HepG2 (cell line): ENCODE measurements around the gene KAZN. TPM values are rescaled to one million over a fixed set of nuclear protein-coding genes. Genes with fewer than 3 reads are reported as not detected.

Experiments
- ATAC-seq: fragments of 200-7000 bp; cut with Tn5 transposase; 3 replicates; pipeline ENCODE4 v1.9.1; 2020; ENCODE audit warnings: mild to moderate bottlenecking, moderate library complexity
- BruUV-seq: library from RNA; stranded (reverse); fragments of 400-500 nt; replicated peaks from 2 replicates; lab custom pipeline; 2021; lab: Mats Ljungman, UMichigan
- CTCF ChIA-PET: fragments of 300-600 bp; formaldehyde crosslinking; extraction: SDS; loops from one replicate; lab custom pipeline; 2021; ENCODE audit warnings: low total read pairs, inconsistent platforms, low intra/inter-chr PET ratio; lab: Yijun Ruan, JAX
- POLR2A ChIA-PET: fragments of 350-600 bp; sonication (Branson Sonifier 250); formaldehyde crosslinking; loops from one replicate; lab custom pipeline; 2020; ENCODE audit warnings: antibody characterized with exemption, inconsistent platforms; lab: Yijun Ruan, JAX
- DNase-seq: peaks from one replicate; pipeline ENCODE4 v3.0.0-alpha.2; 2015; ENCODE audit warnings: low spot score
- FAIRE-seq: peaks from 3 replicates; lab custom pipeline; 2011; peaks lifted over from hg19 to GRCh38; lab: Jason Lieb, UNC
- H2AFZ ChIP-seq: one replicate; pipeline ENCODE4 v1.6.1; 2011; ENCODE audit warnings: low read length, inconsistent platforms
- H3K27ac ChIP-seq: fragments of 300-600 bp; 3 replicates; pipeline ENCODE4 v1.8.0; 2011; ENCODE audit warnings: mixed run types, mild to moderate bottlenecking, mixed read lengths, low read length, inconsistent platforms; ENCODE audit not compliant: insufficient read depth; ENCODE audit errors: extremely low read length
- H3K27me3 ChIP-seq, 2 experiments: fragments of 200-600 bp in 1 of 2; 2 replicates in 1 of 2; 3 replicates in 1 of 2; pipeline versions ENCODE4 v1.6.0 to v1.8.0; 2011; ENCODE audit warnings: low read length in 2 of 2, mild to moderate bottlenecking in 2 of 2, moderate library complexity in 2 of 2, inconsistent platforms in 1 of 2; ENCODE audit not compliant: insufficient read depth in 2 of 2, control insufficient read depth in 1 of 2
- H3K36me3 ChIP-seq, 2 experiments: fragments of 200-600 bp in 1 of 2; replicated peaks in 1 of 2; 2 replicates in 1 of 2; 3 replicates in 1 of 2; pipeline versions ENCODE4 v1.5.1 to v1.8.0; 2011; ENCODE audit warnings: low read length in 2 of 2, inconsistent platforms in 1 of 2; ENCODE audit not compliant: insufficient read depth in 2 of 2, control insufficient read depth in 1 of 2
- H3K4me1 ChIP-seq: 2 replicates; pipeline ENCODE4 v1.5.1; 2012; ENCODE audit warnings: low read length, inconsistent platforms; ENCODE audit not compliant: insufficient read depth
- H3K4me2 ChIP-seq: 2 replicates; pipeline ENCODE4 v1.6.0; 2011; ENCODE audit warnings: low read depth, low read length, inconsistent platforms
- H3K4me3 ChIP-seq, 3 experiments: fragments of 200-600 bp in 1 of 3; sonication (generic), shearing (Covaris generic) in 1 of 3; replicated peaks in 1 of 3; 2 replicates each; pipeline ENCODE4 v1.5.1; 2011 to 2016; ENCODE audit warnings: low read length in 3 of 3, inconsistent platforms in 2 of 3, low read depth in 2 of 3, mild to moderate bottlenecking in 2 of 3, control low read depth in 1 of 3, mixed read lengths in 1 of 3; ENCODE audit not compliant: insufficient read depth in 1 of 3
- H3K79me2 ChIP-seq: one replicate; pipeline ENCODE4 v1.6.1; 2011; ENCODE audit warnings: low read length, inconsistent platforms; ENCODE audit not compliant: insufficient read depth
- H3K9ac ChIP-seq: 2 replicates; pipeline ENCODE4 v1.6.0; 2011; ENCODE audit warnings: mild to moderate bottlenecking, low read depth, low read length, inconsistent platforms; ENCODE audit not compliant: insufficient read depth
- H3K9me3 ChIP-seq: 2 replicates; pipeline ENCODE4 v1.5.1; 2012; ENCODE audit warnings: mild to moderate bottlenecking, low read length
- H4K20me1 ChIP-seq: 2 replicates; pipeline ENCODE4 v1.6.0; 2011; ENCODE audit warnings: inconsistent platforms, mild to moderate bottlenecking, low read length, moderate library complexity; ENCODE audit not compliant: insufficient read depth
- AGO1 ChIP-seq: fragments of 200-400 bp; formaldehyde crosslinking; IDR thresholded peaks from 2 replicates; pipeline ENCODE4 v1.6.1; 2017; ENCODE audit warnings: mild to moderate bottlenecking, low read depth, low read length, moderate library complexity; ENCODE audit not compliant: poor library complexity, severe bottlenecking
- BCL3 ChIP-seq: sonication (generic); formaldehyde crosslinking; IDR thresholded peaks from 2 replicates; pipeline ENCODE4 v1.5.1; 2020; ENCODE audit warnings: mild to moderate bottlenecking, missing genetic modification reagents, moderate library complexity
- GLI4 ChIP-seq: sonication (generic); formaldehyde crosslinking; IDR thresholded peaks from 2 replicates; pipeline ENCODE4 v1.5.1; 2020; ENCODE audit warnings: missing genetic modification reagents, mild to moderate bottlenecking, moderate library complexity, borderline replicate concordance
- NFAT5 ChIP-seq: sonication (generic); formaldehyde crosslinking; IDR thresholded peaks from 2 replicates; pipeline ENCODE4 v1.4.0; 2020; ENCODE audit warnings: missing genetic modification reagents
- RBM22 ChIP-seq: fragments of 200-400 bp; formaldehyde crosslinking; optimal IDR thresholded peaks from 2 replicates; pipeline ENCODE3; 2017; ENCODE audit warnings: mild to moderate bottlenecking, low read length, moderate library complexity
- SRF ChIP-seq: IDR thresholded peaks from 2 replicates; pipeline ENCODE4 v1.6.1; 2011; ENCODE audit warnings: mild to moderate bottlenecking, low read depth, low read length, moderate library complexity
- TFAP4 ChIP-seq: sonication (generic); IDR thresholded peaks from 2 replicates; pipeline ENCODE4 v1.6.1; 2016; ENCODE audit warnings: low read depth, borderline replicate concordance
- ZFP1 ChIP-seq: IDR thresholded peaks from 2 replicates; pipeline ENCODE4 v1.6.1; 2016
- ZNF367 ChIP-seq: sonication (generic); formaldehyde crosslinking; IDR thresholded peaks from 2 replicates; pipeline ENCODE4 v1.4.0; 2020; ENCODE audit warnings: missing genetic modification reagents, borderline replicate concordance
- ZNF558 ChIP-seq: sonication (generic); formaldehyde crosslinking; IDR thresholded peaks from 2 replicates; pipeline ENCODE4 v1.9.0; 2022; ENCODE audit warnings: mild to moderate bottlenecking, missing genetic modification reagents, borderline replicate concordance
- ZNF598 ChIP-seq: sonication (generic); formaldehyde crosslinking; IDR thresholded peaks from 2 replicates; pipeline ENCODE4 v1.5.1; 2020; ENCODE audit warnings: mild to moderate bottlenecking, missing genetic modification reagents, borderline replicate concordance
- ZNF724P ChIP-seq: sonication (generic); formaldehyde crosslinking; IDR thresholded peaks from 2 replicates; pipeline ENCODE4 v1.8.0; 2022; ENCODE audit warnings: missing genetic modification reagents, borderline replicate concordance
- ZNF766 ChIP-seq: sonication (generic); formaldehyde crosslinking; IDR thresholded peaks from 2 replicates; pipeline ENCODE4 v1.5.0; 2020; ENCODE audit warnings: missing genetic modification reagents, borderline replicate concordance
- ZSCAN22 ChIP-seq: sonication (generic); formaldehyde crosslinking; IDR thresholded peaks from 2 replicates; pipeline ENCODE4 v1.4.0; 2020; ENCODE audit warnings: mild to moderate bottlenecking, missing genetic modification reagents
- WGBS: methylation state at CpG from one replicate; pipeline ENCODE4 v1.1.6; 2017; ENCODE audit warnings: low lambda C conversion rate; 5-methylcytosine and 5-hydroxymethylcytosine counted together
- in situ Hi-C: cut with HindIII; loops from 2 replicates; pipeline ENCODE4 v1.10.0; 2017; ENCODE audit warnings: low pct_unique_long_range_greater_than_20kb; ENCODE audit not compliant: extremely low pct_ligation_motif_present
- intact Hi-C: fragments of 100-400 bp; cut with micrococcal nuclease; formaldehyde crosslinking; loops from one replicate; pipeline ENCODE4 v1.10.0; 2022; ENCODE audit not compliant: unreplicated experiment
- polyA plus RNA-seq, 8 experiments: library from polyadenylated mRNA; depleted of rRNA in 3 of 8; stranded (reverse) in 7 of 8; unstranded in 1 of 8; fragments of >200 nt; fragmentation: Illumina TruSeq in 4 of 8; extraction: Trizol in 4 of 8; gene quantifications; 2 replicates each; pipeline versions ENCODE4 v1.2.1 to v1.2.3, GENCODE V29; 2011 to 2016; ENCODE audit warnings: low read depth in 4 of 8, missing spikeins in 1 of 8, mixed read lengths in 1 of 8; ENCODE audit not compliant: insufficient read depth in 1 of 8
- total RNA-seq, 5 experiments: library from RNA; depleted of rRNA; stranded (reverse); fragments of >200 nt; fragmentation: Illumina TruSeq; extraction: Trizol; gene quantifications; 2 replicates each; pipeline ENCODE4 v1.2.3, GENCODE V29; 2016; ENCODE audit warnings: low read depth in 1 of 5
- TF ChIP-seq, protein P1 (sequence below): sonication (generic); formaldehyde crosslinking; IDR thresholded peaks from 2 replicates; pipeline ENCODE4 v1.9.0; 2021; ENCODE audit warnings: missing genetic modification reagents, borderline replicate concordance
- TF ChIP-seq, protein P2 (sequence below): sonication (generic); formaldehyde crosslinking; IDR thresholded peaks from 2 replicates; pipeline ENCODE4 v1.4.0; 2020; ENCODE audit warnings: mild to moderate bottlenecking, missing genetic modification reagents

The KAZN gene
- total and polyA plus RNA-seq, 2 of the 13 experiments (the other 11 are each of a cell fraction or from before 2014, with no cell fraction given): 10.4 to 13.5 TPM

- CTCF ChIA-PET: no interaction called here
- H4K20me1 ChIP-seq: no peaks in the 10 kb centered on the region
- 28% methylated on average over 4 of the region's 4 CpGs for WGBS
Observed at GRCh38 chr1:14828665-14829064, 230.2 kb downstream of the KAZN start.

More at GRCh38 chr1:14828665-14829064, 230.2 kb downstream of the KAZN start:
- no peak for ATAC-seq
- no peak for DNase-seq
- no peaks in the 10 kb centered on the region for H3K4me1 ChIP-seq
- no peak overlapping the region for H3K4me2 ChIP-seq
- H3K4me3 ChIP-seq: no peak overlapping the region
- no peak overlapping the region for H3K9ac ChIP-seq
- in situ Hi-C loops (no loop called here), intact Hi-C loops (no loop called here)
- peaks cover 0 to 47% of the 10 kb centered on the region in 2 experiments; a peak in 3 of 5 replicates for H3K27me3 ChIP-seq
- H2AFZ ChIP-seq: no peak overlapping the region
- no peak overlapping the region for H3K27ac ChIP-seq
- no peak for FAIRE-seq
- TF ChIP-seq BCL3 (CRISPR knock-in tag) (no peak), TFAP4 (no peak), SRF (no peak), ZNF367 (CRISPR knock-in tag) (no peak), AGO1 (no peak), ZSCAN22 (CRISPR knock-in tag) (no peak), ZNF598 (CRISPR knock-in tag) (no peak), ZNF724P (CRISPR knock-in tag) (no peak), ZFP1 (CRISPR knock-in tag) (no peak), RBM22 (no peak), GLI4 (CRISPR knock-in tag) (no peak), NFAT5 (CRISPR knock-in tag) (no peak), ZNF766 (no peak), ZNF558 (CRISPR knock-in tag) (no peak)
- TF ChIP-seq, protein P1, sequence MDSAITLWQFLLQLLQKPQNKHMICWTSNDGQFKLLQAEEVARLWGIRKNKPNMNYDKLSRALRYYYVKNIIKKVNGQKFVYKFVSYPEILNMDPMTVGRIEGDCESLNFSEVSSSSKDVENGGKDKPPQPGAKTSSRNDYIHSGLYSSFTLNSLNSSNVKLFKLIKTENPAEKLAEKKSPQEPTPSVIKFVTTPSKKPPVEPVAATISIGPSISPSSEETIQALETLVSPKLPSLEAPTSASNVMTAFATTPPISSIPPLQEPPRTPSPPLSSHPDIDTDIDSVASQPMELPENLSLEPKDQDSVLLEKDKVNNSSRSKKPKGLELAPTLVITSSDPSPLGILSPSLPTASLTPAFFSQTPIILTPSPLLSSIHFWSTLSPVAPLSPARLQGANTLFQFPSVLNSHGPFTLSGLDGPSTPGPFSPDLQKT (CRISPR knock-in tag): no peak
- TF ChIP-seq, protein P2, sequence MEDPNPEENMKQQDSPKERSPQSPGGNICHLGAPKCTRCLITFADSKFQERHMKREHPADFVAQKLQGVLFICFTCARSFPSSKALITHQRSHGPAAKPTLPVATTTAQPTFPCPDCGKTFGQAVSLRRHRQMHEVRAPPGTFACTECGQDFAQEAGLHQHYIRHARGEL (CRISPR knock-in tag): no peak
- POLR2A ChIA-PET: no interaction called here
- BruUV-seq: no TSS peak
- H3K9me3 ChIP-seq: no peaks in the 10 kb centered on the region
- H3K79me2 ChIP-seq: no peaks in the 10 kb centered on the region
- no peaks in the 10 kb centered on the region for H3K36me3 ChIP-seq
